GM15510 (cell line): ENCODE results near the gene DMP1.

Experiments
- POLR2A ChIP-seq: IDR thresholded peaks from 3 replicates; pipeline ENCODE4 v1.6.1; 2011; ENCODE audit warnings: borderline replicate concordance; ENCODE audit not compliant: insufficient read length; ENCODE audit errors: extremely low read depth

DMP1 gene, protein sequence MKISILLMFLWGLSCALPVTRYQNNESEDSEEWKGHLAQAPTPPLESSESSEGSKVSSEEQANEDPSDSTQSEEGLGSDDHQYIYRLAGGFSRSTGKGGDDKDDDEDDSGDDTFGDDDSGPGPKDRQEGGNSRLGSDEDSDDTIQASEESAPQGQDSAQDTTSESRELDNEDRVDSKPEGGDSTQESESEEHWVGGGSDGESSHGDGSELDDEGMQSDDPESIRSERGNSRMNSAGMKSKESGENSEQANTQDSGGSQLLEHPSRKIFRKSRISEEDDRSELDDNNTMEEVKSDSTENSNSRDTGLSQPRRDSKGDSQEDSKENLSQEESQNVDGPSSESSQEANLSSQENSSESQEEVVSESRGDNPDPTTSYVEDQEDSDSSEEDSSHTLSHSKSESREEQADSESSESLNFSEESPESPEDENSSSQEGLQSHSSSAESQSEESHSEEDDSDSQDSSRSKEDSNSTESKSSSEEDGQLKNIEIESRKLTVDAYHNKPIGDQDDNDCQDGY

GRCh38 chr4:87649980-87650379 lies at the start of gene DMP1:
Gene DMP1 (plus strand): TSS chr4:87650280. CDS start chr4:87656493, 6,213 bp downstream.
- TF ChIP-seq POLR2A: no peak

DNA sequence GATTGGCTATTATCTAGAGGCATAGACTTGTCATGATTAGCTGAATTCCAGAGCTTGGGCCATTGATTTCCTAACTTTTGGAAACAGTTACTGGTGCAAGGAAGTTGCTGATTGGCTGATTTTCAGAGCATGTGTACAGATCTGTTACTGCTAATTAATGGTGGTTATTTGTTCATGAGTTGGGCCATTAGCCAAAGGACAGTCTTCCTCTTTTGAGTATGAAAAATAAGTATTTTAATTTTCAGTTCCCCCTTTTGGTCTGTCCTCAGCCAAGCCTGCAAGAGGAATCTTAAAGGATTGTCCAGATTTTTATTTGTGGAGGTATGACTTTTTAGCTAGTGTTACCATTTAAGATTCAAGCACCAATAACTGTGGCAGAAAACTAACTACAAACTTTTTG lies 48.7 kb upstream of the DMP1 start:
- no peak for TF ChIP-seq POLR2A

- no peak for TF ChIP-seq POLR2A
These were observed 41.9 kb upstream of the DMP1 start, which contains the start of gene DSPP for GRCh38 chr4:87608229-87608628. Gene DSPP (plus strand): TSS chr4:87608529. CDS start chr4:87610909, 2,380 bp downstream.

DNA sequence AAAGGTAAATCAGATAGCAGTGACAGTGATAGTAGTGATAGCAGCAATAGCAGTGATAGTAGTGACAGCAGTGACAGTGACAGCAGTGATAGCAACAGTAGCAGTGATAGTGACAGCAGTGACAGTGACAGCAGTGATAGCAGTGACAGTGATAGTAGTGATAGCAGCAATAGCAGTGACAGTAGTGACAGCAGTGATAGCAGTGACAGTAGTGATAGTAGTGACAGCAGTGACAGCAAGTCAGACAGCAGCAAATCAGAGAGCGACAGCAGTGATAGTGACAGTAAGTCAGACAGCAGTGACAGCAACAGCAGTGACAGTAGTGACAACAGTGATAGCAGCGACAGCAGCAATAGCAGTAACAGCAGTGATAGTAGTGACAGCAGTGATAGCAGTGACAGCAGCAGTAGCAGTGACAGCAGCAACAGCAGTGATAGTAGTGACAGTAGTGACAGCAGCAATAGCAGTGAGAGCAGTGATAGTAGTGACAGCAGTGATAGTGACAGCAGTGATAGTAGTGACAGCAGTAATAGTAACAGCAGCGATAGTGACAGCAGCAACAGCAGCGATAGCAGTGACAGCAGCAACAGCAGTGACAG lies 35.7 kb upstream of the DMP1 start:
- TF ChIP-seq POLR2A: no peak

DNA sequence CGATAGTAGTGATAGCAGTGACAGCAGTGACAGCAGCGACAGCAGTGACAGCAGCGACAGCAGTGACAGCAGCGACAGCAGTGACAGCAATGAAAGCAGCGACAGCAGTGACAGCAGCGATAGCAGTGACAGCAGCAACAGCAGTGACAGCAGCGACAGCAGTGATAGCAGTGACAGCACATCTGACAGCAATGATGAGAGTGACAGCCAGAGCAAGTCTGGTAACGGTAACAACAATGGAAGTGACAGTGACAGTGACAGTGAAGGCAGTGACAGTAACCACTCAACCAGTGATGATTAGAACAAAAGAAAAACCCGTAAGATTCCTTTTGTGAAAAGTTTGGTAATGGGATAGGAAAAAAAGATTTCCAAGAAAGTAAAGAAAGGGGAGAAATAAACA lies 33.8 kb upstream of the DMP1 start:
- no peak for TF ChIP-seq POLR2A

- TF ChIP-seq POLR2A: no peak
These were observed 30.0 kb upstream of the DMP1 start for GRCh38 chr4:87620086-87620485.

DNA sequence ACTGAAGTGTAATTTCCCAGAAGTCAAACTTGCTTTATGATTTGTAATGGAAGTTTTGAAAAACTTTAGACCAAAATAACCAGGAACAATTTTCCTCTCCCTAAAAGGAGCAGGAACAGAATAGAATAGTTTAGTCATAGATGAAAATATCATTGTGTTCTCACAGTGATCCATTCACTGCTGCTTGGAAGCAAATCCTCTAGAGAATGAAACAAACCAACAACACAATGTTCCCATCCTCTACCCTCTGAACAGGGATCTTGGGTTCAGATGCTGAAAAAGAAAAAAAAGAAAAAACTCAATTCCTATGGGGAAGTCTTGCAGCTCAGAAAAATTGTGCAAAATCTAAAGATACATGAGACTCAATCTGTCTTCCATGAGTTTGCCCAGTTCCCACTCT lies 29.6 kb upstream of the DMP1 start:
- TF ChIP-seq POLR2A: no peak

DNA sequence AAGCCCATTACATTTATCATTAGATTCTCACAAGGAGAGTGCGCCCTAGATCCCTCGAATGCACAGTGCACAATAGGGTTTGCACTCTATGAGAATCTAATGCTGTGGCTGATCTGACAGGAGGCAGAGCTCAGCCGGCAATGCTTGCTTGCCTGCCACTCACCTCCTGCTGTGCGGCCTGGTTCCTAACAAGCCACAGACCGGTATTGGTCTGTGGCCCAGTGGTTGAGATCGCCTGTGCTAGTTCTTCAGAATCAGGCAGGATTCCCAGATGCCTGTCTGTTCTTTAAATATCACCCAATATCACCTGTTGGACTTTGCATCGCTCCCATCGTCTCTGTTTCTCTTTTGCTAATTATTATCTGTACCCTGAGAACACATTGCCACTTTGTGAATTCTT lies 27.8 kb upstream of the DMP1 start:
- no peak for TF ChIP-seq POLR2A

DNA sequence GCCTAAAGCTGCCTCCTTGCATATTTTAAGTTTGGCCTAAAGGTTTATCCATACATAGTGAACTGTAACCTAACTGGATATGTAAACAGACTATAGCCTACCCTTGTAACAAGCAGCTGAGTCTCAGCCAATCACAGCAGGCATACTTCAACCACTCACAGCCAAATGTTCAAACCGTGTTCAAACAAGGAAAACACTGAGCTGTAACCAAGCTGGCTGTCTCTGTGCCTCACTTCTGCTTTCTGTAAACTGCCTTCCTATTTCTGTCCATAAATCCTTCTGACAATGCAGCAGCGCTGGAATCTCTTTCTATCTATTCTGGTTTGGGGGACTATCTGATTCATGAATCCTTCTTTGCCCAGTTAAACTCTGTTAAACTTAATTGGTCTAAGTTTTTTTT lies 25.4 kb upstream of the DMP1 start:
- TF ChIP-seq POLR2A: no peak

DNA sequence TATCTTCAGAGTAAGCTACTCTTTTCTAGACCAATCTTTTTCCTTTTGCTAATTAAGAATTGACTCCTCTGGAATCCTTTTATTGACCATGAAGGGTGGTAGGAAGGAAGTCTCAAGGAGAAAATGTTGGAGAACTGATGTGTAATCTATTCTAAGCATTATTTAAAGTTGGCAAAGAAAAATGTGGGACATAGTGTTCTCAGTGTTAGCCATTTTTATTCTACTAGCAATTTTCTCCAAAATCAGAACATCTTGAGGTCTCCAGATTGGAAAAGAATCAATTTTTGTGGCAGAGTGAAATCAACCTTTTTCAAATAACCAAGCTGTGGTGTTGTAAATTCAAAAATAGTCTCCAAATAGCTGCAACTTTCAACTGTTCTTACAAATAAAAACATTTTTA lies 18.4 kb upstream of the DMP1 start:
- no peak for TF ChIP-seq POLR2A

DNA sequence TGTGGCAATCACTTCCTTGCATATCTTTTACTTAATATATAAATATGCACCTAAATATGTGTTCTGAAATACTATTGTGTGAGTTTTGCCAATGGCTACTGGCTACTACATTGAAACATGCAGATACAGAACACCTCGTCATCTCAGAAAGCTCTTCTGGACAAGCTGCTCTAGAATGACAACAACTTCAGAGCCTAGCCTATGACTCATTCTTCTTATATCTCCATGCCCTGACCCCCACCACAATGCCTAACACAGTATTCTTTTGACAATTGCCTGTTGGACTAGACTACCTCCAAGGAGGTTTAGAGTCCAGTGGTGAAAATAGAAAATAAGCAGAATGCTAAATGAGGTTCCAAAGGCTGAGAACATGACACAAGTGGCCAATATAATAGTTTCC lies 17.6 kb upstream of the DMP1 start:
- TF ChIP-seq POLR2A: no peak

DNA sequence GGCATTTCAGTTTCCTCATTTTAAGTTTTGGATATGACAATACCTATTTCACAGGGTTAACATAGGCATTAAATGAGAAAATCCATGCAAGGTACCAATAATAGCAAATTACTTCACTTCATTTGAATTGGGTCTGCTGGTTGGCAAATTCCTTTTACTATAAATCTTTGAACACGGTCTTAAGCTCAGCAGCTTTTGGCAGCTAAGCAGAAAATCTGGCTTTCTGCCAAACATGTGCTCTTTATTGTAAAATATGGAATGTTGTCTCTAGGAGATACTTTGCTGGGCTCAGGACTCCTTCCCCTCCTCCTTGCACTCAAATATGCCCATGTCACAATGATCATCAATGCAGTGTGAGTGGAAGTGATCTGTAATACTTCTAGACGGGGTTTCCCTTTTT lies 16.8 kb upstream of the DMP1 start:
- no peak for TF ChIP-seq POLR2A

DNA sequence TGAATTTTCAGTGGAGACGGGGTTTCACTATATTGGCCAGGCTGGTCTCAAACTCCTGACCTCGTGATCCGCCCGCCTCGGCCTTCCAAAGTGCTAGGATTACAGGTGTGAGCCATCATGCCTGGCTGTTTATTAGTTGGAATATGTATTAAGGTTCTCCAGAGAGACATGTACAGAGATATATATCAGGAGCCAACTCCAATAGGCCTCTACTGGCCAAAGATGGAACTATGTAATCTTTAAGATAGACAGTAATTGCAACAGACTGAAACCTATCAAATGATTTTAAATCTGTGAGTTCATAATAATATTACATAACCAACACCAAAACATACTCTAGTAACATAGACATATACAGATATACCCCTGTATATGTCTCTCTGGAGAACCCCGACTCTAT lies 5.8 kb upstream of the DMP1 start:
- no peak for TF ChIP-seq POLR2A

DNA sequence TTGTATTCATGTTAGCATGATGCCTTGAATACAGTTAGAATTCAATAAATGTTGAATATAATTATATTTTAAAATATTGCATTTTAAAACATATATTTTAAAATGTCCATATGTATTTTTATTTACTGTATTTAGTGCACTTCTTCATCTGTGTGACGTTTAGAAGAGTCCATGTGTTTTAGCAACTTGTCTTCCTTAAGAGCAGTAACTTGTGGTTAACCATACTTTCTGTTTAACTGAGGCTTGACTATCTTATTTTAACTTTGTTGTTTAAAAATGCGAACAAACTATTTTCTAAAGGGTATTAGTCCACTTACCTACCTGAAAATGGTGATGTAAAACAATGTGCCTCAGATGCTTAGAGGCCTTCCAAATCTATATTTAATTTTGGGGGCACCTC lies 858 bp downstream of the DMP1 start:
- TF ChIP-seq POLR2A: no peak

GRCh38 chr4:87651941-87652340 lies 1.9 kb downstream of the DMP1 start:
- TF ChIP-seq POLR2A: no peak
